ENCODE results near the gene THUMPD2.
"Not testable (repeated sequence)": the region's sequence is repeated elsewhere in the genome, so short reads cannot be mapped to it uniquely, and the experiment has no call there.

THUMPD2 gene

GRCh38 chr2:39755466-39755865, 23.6 kb downstream of the THUMPD2 start:
- DNase-seq = no peak

- no peak for DNase-seq
Observed at GRCh38 chr2:39743269-39743776, 35.7 kb downstream of the THUMPD2 start.

GRCh38 chr2:39741871-39742270, 37.2 kb downstream of the THUMPD2 start:
- DNase-seq = no peak

GRCh38 chr2:39739386-39739785, 39.7 kb downstream of the THUMPD2 start:
- DNase-seq = no peak

- no peak for DNase-seq
Observed at GRCh38 chr2:39738936-39739335, 40.1 kb downstream of the THUMPD2 start.

GRCh38 chr2:39737661-39738060, 41.4 kb downstream of the THUMPD2 start:
- peak; percentile 31 for DNase-seq

- peak; percentile 53 for DNase-seq
Observed at GRCh38 chr2:39736640-39737039, 42.4 kb downstream of the THUMPD2 start.

- no peak for DNase-seq
Observed at GRCh38 chr2:39735648-39736047, 43.4 kb downstream of the THUMPD2 start.

GRCh38 chr2:39734445-39734844, 44.6 kb downstream of the THUMPD2 start:
- DNase-seq = no peak

GRCh38 chr2:39733070-39733674, 45.9 kb downstream of the THUMPD2 start:
- no peak for DNase-seq

GRCh38 chr2:39732482-39732881, 46.6 kb downstream of the THUMPD2 start:
- DNase-seq = no peak

- no peak for DNase-seq
Observed at GRCh38 chr2:39731546-39731945, 47.5 kb downstream of the THUMPD2 start.

- DNase-seq = no peak
Observed at GRCh38 chr2:39730685-39731302, 48.3 kb downstream of the THUMPD2 start.

GRCh38 chr2:39730276-39730675, 48.8 kb downstream of the THUMPD2 start:
- DNase-seq = no peak

GRCh38 chr2:39728941-39729351, 50.1 kb downstream of the THUMPD2 start:
- DNase-seq = no peak

- DNase-seq = not testable (repeated sequence)
Observed at GRCh38 chr2:39728085-39728484, 51.0 kb downstream of the THUMPD2 start.

GRCh38 chr2:39725401-39725800, 53.7 kb downstream of the THUMPD2 start:
- no peak for DNase-seq

- DNase-seq = no peak
Observed at GRCh38 chr2:39724828-39725144, 54.3 kb downstream of the THUMPD2 start.

GRCh38 chr2:39723946-39724827, 54.9 kb downstream of the THUMPD2 start:
- DNase-seq = no peak

GRCh38 chr2:39723497-39723896, 55.6 kb downstream of the THUMPD2 start:
- DNase-seq = no peak

- no peak for DNase-seq
Observed at GRCh38 chr2:39720970-39721369, 58.1 kb downstream of the THUMPD2 start.

GRCh38 chr2:39719317-39719716, 59.7 kb downstream of the THUMPD2 start:
- no peak for DNase-seq

GRCh38 chr2:39718483-39718882, 60.6 kb downstream of the THUMPD2 start:
- DNase-seq = no peak

- no peak for DNase-seq
Observed at GRCh38 chr2:39717067-39717466, 62.0 kb downstream of the THUMPD2 start.
